Epidermal melanocyte (primary cell): ENCODE results near the gene FNIP2.
"Not testable (repeated sequence)": the region's sequence is repeated elsewhere in the genome, so short reads cannot be mapped to it uniquely, and the experiment has no call there.

Experiments
- DNase-seq: peaks from one replicate; pipeline ENCODE4 v3.0.0; 2011; ENCODE audit warnings: low spot score; ENCODE audit not compliant: insufficient read length

The FNIP2 gene

GRCh38 chr4:158768555-158769174, at the start of gene FNIP2:
FNIP2 (plus strand) TSS chr4:158769026; CDS start chr4:158769213, 187 bp downstream.
- DNase-seq: peak; percentile 80

- no peak for DNase-seq
Observed at GRCh38 chr4:158721680-158722079, 47.1 kb upstream of the FNIP2 start.

- DNase-seq: no peak
Observed at GRCh38 chr4:158722291-158722916, 46.4 kb upstream of the FNIP2 start.

GRCh38 chr4:158722917-158723793, 45.7 kb upstream of the FNIP2 start, which contains the start of gene PPID:
PPID (minus strand) TSS chr4:158723396; CDS start chr4:158723288, 108 bp downstream.
- peak; percentile 69 for DNase-seq

- DNase-seq: no peak
Observed at GRCh38 chr4:158724637-158725036, 44.2 kb upstream of the FNIP2 start.

DNA sequence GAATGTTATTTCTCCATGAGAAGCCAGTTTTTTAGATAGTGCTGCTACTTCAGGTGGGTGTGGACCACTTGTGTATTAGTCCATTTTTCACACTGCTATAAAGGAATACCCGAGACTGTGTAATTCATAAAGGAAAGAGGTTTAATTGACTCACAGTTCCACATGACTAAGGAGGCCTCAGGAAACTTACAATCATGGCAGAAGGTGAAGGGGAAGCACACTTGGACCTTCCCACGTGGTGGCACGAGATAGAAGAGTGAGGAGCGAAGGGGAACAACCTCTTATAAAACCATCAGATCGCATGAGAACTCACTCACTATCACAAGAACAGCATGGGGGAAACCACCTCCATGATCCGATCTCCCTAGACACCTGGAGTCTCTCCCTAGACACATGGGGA, 42.2 kb upstream of the FNIP2 start:
- DNase-seq: no peak

- DNase-seq: no peak
Observed at GRCh38 chr4:158728236-158728635, 40.6 kb upstream of the FNIP2 start.

DNA sequence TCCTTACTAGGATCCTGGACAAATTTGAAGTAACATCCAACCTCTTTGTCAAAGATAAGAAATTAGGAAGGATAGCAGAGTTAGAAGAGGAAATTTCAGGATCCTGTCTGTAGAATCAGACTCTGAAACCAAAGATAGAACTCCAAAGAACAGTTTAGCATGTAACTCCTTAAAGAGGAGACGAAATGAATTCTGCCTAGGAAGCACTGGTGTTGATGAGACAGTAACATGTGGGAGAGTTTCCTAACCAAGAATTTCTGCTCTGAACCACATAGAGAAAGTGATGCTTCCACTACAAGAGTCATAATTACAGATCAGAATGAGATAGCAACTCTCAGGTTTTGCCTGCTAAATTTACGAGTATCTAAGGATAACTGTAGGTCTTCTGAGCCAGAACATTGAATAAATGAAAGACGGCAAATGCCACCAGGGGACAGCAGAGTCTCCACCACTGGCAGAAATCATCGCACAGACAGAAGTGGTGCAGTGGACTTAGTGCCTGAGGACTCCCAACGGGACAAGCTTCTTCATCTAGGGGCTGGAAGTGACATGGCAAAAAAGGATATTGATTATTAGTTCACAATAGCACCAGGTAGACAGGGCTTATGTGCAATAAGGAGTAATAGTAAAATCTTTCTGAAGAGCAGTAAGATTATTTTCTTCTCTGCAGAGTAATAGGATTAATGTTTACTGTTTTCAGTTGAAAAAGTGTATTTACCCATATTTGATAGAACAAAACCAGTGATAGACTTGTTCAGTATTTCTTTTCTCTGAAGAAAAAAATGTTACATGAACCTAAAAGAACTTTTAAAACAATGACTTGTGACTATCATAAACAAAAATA, 38.9 kb upstream of the FNIP2 start:
- peak; percentile 74 for DNase-seq

DNA sequence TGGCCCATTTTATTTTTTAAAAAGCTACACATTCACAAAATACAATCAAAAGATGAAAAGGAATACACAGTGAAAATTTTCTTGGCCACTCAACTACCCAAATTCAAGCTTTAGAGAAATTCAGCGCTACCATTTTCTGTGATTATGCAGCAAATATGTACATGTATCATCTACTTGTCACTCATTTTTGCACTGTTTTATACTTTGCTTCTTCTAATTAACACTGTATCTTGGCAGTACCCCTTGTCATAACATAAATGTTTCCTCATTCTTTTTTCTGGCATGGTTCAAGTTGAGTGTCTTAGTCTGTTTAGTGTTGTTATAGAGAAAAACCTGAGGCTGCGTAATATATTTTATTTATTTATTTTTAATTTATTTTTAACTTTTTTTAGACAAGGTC, 30.0 kb upstream of the FNIP2 start:
- DNase-seq: no peak

DNA sequence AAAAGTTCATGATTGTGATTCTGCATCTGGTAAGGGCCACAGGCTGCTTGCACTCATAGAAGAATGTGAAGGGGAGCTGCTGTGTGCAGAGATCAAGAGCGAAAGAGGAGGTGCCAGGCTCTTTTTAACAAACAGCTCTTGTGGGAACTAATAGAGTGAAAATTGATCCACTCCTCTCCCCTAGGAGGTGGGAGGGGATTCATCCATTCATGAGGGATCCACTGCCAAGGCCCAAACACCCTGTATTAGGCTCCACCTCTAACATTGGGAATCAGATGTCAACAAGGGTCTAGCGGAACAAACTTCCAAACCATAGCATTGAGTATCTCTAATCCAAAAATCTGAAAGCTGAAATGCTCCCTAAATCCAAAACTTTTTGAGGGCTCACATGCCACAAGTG, 29.2 kb upstream of the FNIP2 start:
- DNase-seq: no peak

DNA sequence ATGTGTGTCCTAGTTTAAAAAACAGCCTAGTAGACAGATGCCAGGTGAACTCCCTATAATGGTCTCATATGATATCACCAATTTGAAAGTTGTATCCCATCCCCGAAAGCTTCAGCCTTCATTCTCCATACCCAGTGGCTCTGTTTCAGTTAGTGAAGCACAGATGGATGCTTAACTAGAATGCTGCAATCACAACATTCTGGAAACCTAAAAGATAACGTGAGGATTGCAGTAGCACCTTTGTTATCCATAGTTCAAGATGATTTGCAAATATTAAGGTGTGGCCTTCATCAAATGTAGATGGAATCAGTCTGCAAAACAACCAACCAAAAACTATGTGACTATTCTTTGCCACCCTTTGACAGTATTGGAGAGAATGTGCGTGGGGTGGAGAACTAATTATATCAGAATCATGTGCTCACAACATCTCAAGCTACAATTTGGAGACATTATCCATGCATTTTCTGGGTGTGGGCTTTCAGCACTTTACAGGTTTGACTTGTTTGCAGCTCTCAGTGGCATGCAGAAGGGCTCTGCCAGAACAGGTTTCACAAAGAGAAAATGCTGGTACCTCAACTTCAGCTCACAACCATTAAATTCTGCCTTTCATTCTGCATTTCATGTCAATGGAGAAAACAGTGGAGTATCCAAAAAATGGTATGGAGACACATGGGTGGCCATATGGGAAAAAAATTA, 27.4 kb upstream of the FNIP2 start:
- DNase-seq: no peak

- not testable (repeated sequence) for DNase-seq
Observed at GRCh38 chr4:158746537-158746936, 22.3 kb upstream of the FNIP2 start.

DNA sequence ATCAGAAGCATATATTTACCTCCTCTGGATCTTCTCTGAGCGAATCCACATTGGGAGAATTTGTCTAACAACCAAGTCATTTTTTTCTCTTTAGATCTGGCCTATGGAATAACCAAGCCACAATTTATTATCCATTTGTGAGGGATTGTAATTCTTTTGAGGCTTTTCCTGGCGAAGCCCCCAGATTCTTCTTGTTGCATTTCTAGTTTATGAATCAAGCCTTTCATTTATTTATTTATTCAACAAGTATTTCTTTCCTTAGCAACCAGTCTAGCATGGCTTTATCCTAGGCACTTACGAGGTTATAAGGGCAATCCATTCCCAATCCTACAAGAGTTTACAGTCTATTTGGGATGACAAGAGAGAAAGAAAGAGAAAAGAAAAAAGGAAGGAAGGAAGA, 18.4 kb upstream of the FNIP2 start:
- peak; percentile 53 for DNase-seq

DNA sequence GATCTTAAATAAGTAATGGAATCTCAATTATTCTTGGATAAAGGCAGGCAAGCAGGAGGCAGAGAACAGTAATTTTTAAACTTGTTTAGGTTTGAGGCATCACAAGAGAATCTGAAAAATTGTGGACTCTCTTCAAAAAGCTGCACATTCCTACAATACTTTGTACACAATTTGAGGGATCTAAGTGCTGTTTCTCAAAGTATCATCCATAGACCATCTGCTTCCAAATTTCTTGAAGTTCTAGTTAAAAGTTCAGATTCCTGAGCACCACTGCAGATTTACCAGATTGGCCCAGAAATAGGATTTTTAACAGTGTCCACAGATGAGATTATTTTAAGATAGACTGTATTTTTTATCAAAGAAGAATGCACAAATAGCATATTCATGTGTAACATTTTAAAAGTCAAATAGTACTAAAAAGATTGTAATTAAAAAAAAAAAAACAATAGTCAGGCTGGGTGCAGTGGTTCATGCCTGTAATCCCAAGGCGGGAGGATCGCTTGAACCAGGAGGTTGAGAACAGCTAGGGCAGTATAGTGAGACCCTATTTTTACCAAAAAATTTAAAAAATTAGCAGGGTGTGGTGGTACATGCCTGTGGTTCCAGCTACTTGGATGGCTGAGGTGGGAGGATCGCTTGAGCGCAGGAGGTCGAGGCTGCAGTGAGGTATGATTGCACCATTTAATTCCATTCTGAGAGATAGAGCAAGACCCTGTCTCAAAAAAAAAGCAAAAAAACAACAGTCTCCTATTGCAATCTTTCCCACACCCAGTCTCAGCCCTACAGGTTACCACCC, 14.2 kb upstream of the FNIP2 start:
- no peak for DNase-seq

- DNase-seq: not testable (repeated sequence)
Observed at GRCh38 chr4:158755819-158756218, 13.0 kb upstream of the FNIP2 start.

DNA sequence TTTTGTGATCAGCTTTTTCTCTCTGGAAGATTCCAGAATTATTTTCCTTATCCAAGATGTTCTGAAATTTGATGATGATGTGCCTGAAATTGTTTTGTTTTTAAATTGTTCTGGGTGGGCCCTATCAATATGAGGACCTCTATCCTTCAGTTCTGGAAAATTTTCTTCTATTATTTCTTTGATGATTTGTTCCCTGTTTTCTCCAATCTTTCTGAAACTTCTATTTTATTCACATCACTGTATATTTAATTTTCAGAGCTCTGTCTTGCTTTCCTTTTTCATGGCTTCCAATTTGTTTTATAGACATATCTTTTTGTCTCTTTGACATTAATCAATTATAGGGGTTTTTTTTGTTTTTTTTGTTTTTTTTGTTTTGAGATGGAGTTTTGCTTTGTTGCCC, 12.2 kb upstream of the FNIP2 start:
- DNase-seq: no peak

DNA sequence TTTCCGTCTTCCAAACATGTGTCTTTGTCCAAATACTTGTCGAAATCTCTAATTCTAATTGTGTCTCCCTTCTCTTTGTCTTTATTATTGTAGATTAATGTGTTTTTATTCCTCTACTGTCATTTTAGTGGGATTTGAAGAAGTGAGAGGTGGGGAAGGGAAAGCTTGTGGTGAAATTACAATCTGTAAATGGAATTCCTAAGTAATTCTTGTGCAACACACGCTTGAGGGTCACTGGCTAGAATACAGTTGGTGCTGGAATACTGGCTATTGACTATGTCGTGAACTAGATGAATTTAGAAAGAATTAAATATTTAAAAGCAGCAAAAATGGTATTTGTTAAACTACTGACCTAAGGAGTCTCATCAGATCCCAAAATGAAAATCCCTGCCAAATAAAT, 10.7 kb upstream of the FNIP2 start:
- no peak for DNase-seq

- no peak for DNase-seq
Observed at GRCh38 chr4:158758703-158759102, 10.1 kb upstream of the FNIP2 start.

GRCh38 chr4:158759539-158759938, 9.3 kb upstream of the FNIP2 start:
- DNase-seq: not testable (repeated sequence)

GRCh38 chr4:158760866-158761265, 8.0 kb upstream of the FNIP2 start:
- DNase-seq: no peak
